Right cardiac atrium (tissue), 5 donors: Measurements from ENCODE around the gene MPP2. TPM values are rescaled to one million over a fixed set of nuclear protein-coding genes. Genes with fewer than 3 reads are reported as not detected.

Experiments
- ATAC-seq, 2 donors: fragments of 200-7000 bp; cut with Tn5 transposase; one replicate each; pipeline versions ENCODE4 v1.8.0 to v1.9.1; 2020; ENCODE audit warnings: moderate library complexity in 2 of 2, mild to moderate bottlenecking in 1 of 2
- DNase-seq, 3 donors: peaks; one replicate each; pipeline ENCODE4 v3.0.0-alpha.2; 2020
- H3K27ac ChIP-seq: one replicate; pipeline ENCODE4 v1.5.1; 2013; ENCODE audit warnings: mild to moderate bottlenecking, low read length, control low read depth, moderate library complexity
- H3K27me3 ChIP-seq: one replicate; pipeline ENCODE4 v1.6.1; 2013; ENCODE audit not compliant: control insufficient read depth, insufficient read depth
- H3K4me1 ChIP-seq: one replicate; pipeline ENCODE4 v1.6.1; 2013; ENCODE audit warnings: low read length; ENCODE audit not compliant: control insufficient read depth, insufficient read depth
- H3K4me3 ChIP-seq: one replicate; pipeline ENCODE4 v1.5.1; 2013; ENCODE audit warnings: low read length, control low read depth
- H3K9me3 ChIP-seq: one replicate; pipeline ENCODE4 v1.6.1; 2013; ENCODE audit warnings: low read length; ENCODE audit not compliant: control insufficient read depth
- WGBS: extraction: QIAGEN DNeasy Blood & Tissue Kit; methylation state at CpG from one replicate; pipeline ENCODE4 v1.1.7; 2013; 5-methylcytosine and 5-hydroxymethylcytosine counted together
- intact Hi-C, 4 donors: fragments of 100-400 bp; cut with DNase I; formaldehyde crosslinking; loops; one replicate each; pipeline versions ENCODE4 v1.11.0 to v1.14.0; 2022 to 2023
- polyA plus RNA-seq: library from polyadenylated mRNA; stranded (reverse); fragments of 200-250 nt; gene quantifications from one replicate; pipeline ENCODE4 v1.2.3, GENCODE V29; 2013
- total RNA-seq, 4 donors: library from RNA; stranded (reverse); fragmentation: NEBNext Ultra II Directional; extraction: Animal tissue kit (Norgen Biotek cat#: 25700); gene quantifications; one replicate each; pipeline ENCODE4 v1.2.1, GENCODE V29; 2021
- donor health status: healthy with polysubstance abuse.
- donor health status: DM: no; HTN: yes; CAD: no.
- donor health status: DM: no; HTN: no; CAD: no.
- donor health status: DM: no; HTN: yes; CAD: no; lungs with severe emphysema.
- donor health status: DM: yes; HTN: yes; CAD: no.

MPP2 gene
- total and polyA plus RNA-seq, 5 donors = 8.7 to 20.7 (median 15.1) TPM

GRCh38 chr17:43881758-43882505 is 25.4 kb downstream of the MPP2 start:
- H3K9me3 ChIP-seq = no peaks in the 10 kb centered on the region
- 93% methylated on average over 27 of the region's 27 CpGs for WGBS
- no peak overlapping the region for H3K4me3 ChIP-seq
- no peak for ATAC-seq
- H3K27me3 ChIP-seq = no peaks in the 10 kb centered on the region
- no peak overlapping the region for H3K27ac ChIP-seq
- intact Hi-C loops = no loop called here
- no peak for DNase-seq
- H3K4me1 ChIP-seq = no peaks in the 10 kb centered on the region

- H3K4me1 ChIP-seq = no peaks in the 10 kb centered on the region
- no peaks in the 10 kb centered on the region for H3K9me3 ChIP-seq
- intact Hi-C loops = no loop called here
- no peak overlapping the region for H3K27ac ChIP-seq
- H3K27me3 ChIP-seq = no peaks in the 10 kb centered on the region
- DNase-seq (peak in 1 of 3 donors; percentile 44), ATAC-seq (no peak)
- no peak overlapping the region for H3K4me3 ChIP-seq
- 94% methylated on average over 12 of the region's 12 CpGs for WGBS
Observed at GRCh38 chr17:43881181-43881580, 26.2 kb downstream of the MPP2 start.

- Histone ChIP-seq H3K9me3 (no peaks in the 10 kb centered on the region), H3K27ac (no peak overlapping the region), H3K4me1 (no peaks in the 10 kb centered on the region), H3K27me3 (no peaks in the 10 kb centered on the region), H3K4me3 (no peak overlapping the region)
- intact Hi-C loops = no loop called here
- ATAC-seq = peak in 1 of 2 donors; percentile 2
- WGBS = 79% methylated on average over 20 of the region's 20 CpGs
- peak in 1 of 3 donors; percentile 70 for DNase-seq
Observed at GRCh38 chr17:43880420-43880991, 26.8 kb downstream of the MPP2 start.

DNA sequence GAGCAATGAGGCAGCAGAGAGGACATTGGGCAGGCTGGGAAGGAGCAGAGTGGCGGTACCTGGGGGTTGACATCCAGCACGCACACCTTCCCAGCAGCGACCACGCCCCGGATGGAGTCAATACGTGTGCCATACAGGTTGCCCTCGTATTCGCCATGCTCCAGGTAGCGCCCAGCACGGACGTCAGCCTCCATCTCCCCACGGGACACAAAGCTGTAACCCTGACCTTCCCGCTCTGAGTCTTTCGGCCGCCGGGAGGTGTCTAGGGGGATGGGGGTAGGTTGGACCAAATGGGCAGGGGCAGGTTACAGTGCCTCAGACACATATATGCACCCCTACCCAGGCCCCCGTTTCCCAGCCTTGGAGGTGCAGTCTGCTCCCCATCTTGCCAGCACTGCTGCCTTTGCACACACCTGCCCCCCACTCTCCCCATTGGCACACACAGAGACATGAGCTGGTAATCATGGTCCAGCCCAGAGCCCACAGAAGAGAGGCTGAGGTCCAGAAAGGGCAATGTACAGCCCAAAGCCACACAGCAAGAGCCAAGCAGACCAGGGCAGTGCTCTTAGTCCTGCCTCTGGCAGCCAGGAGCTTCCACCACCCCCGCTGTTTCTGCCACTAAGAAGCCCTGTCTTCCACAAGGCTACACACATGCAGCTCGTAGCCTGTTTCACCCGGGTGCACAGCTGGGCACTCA is 27.5 kb downstream of the MPP2 start:
- no peak for ATAC-seq
- Histone ChIP-seq H3K4me1 (no peaks in the 10 kb centered on the region), H3K27ac (no peak overlapping the region), H3K4me3 (no peak overlapping the region), H3K9me3 (no peaks in the 10 kb centered on the region), H3K27me3 (no peaks in the 10 kb centered on the region)
- DNase-seq = no peak
- WGBS = 89% methylated on average over 20 of the region's 20 CpGs
- intact Hi-C loops = no loop called here

- Histone ChIP-seq H3K4me3 (no peak overlapping the region), H3K27ac (no peak overlapping the region), H3K4me1 (no peaks in the 10 kb centered on the region), H3K9me3 (no peaks in the 10 kb centered on the region), H3K27me3 (no peaks in the 10 kb centered on the region)
- peak; percentile 69 to 89 (median 89) for DNase-seq
- ATAC-seq = peak; percentile 69 to 83
- 18% methylated on average over 13 of the region's 13 CpGs for WGBS
- intact Hi-C loops = no loop called here
Observed at GRCh38 chr17:43878260-43879175, 28.8 kb downstream of the MPP2 start.

DNA sequence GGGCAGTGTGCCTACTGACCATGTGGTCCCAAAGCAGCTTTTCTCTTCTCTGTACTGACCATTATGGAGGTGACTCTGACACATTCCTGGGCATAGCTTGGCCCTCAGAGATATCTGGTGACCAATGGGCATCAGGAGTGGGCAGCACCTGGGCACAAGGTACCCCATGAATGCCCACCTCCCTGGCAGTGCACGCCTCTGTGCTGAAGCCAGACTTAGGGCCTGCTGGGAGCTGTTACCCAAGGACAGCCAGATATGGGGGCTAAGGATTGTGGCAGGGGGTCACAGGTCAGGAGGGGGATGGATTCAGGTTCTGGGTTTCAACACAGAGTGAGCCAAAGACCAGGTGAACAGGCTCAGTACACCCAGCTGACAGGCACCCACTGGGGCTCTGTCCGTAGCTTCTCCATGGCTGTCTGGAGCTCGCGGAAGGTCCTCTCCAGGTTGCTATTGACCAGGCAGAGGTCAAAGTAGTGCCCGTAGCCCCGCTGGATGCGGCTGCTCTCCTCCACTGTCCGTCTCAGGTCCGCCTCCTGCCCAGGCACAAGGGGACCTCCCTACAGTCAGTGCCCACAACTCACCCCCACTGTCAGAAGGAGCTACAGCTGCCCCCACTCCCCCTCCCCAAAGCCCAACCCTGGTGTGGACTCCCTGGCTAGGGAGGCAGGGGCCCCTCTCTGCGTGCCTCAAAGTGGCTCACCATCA is 29.7 kb downstream of the MPP2 start:
- H3K27ac ChIP-seq = no peak overlapping the region
- no peak overlapping the region for H3K4me3 ChIP-seq
- no peaks in the 10 kb centered on the region for H3K4me1 ChIP-seq
- H3K9me3 ChIP-seq = no peaks in the 10 kb centered on the region
- intact Hi-C loops = no loop called here
- DNase-seq = no peak
- ATAC-seq = no peak
- WGBS = 94% methylated on average over 10 of the region's 10 CpGs
- H3K27me3 ChIP-seq = no peaks in the 10 kb centered on the region

- H3K4me3 ChIP-seq = no peak overlapping the region
- H3K27me3 ChIP-seq = no peaks in the 10 kb centered on the region
- 78% methylated on average over 7 of the region's 7 CpGs for WGBS
- intact Hi-C loops = no loop called here
- no peaks in the 10 kb centered on the region for H3K9me3 ChIP-seq
- no peak overlapping the region for H3K27ac ChIP-seq
- no peaks in the 10 kb centered on the region for H3K4me1 ChIP-seq
- DNase-seq (no peak), ATAC-seq (peak in 1 of 2 donors; percentile 3)
Observed at GRCh38 chr17:43877031-43877430, 30.3 kb downstream of the MPP2 start.

GRCh38 chr17:43875476-43876147 is 31.7 kb downstream of the MPP2 start:
- H3K27ac ChIP-seq = no peak overlapping the region

GRCh38 chr17:43874293-43874692 is 33.0 kb downstream of the MPP2 start:
- H3K27ac ChIP-seq = peak overlapping the region; percentile 81
- H3K9me3 ChIP-seq = no peaks in the 10 kb centered on the region
- intact Hi-C loops = no loop called here
- peak; percentile 24 to 27 for ATAC-seq
- H3K4me3 ChIP-seq = no peak overlapping the region
- peak in 2 of 3 donors; percentile 64 to 66 for DNase-seq
- H3K27me3 ChIP-seq = no peaks in the 10 kb centered on the region
- no peaks in the 10 kb centered on the region for H3K4me1 ChIP-seq
- 59% methylated on average over 3 of the region's 3 CpGs for WGBS

More at GRCh38 chr17:43875476-43876147, 31.7 kb downstream of the MPP2 start:
- 87% methylated on average over 3 of the region's 3 CpGs for WGBS
- H3K9me3 ChIP-seq = no peaks in the 10 kb centered on the region
- DNase-seq = no peak
- no peak for ATAC-seq
- H3K27me3 ChIP-seq = no peaks in the 10 kb centered on the region
- intact Hi-C loops = no loop called here
- H3K4me1 ChIP-seq = no peaks in the 10 kb centered on the region
- no peak overlapping the region for H3K4me3 ChIP-seq

DNA sequence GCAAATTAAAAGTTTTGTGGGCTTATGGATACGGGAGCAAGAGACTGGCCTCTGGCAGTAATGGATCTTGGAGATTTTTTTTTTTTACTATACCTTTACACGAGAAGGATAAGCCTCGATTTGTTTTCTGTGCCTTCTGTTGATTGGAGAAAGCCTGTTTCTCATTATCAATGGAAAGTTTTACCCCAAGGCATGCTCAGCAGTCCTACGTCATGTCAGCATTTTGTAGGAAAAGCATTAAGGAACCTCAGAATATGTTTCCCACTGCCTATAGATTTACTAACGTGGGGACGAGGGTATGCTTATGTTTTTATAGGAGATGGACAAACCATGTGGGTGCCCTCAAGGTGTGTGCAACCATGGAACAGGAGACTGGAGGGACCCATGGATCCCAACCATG is 33.5 kb downstream of the MPP2 start:
- Histone ChIP-seq H3K4me1 (no peaks in the 10 kb centered on the region), H3K9me3 (no peaks in the 10 kb centered on the region), H3K27ac (peak overlapping the region; percentile 81), H3K27me3 (no peaks in the 10 kb centered on the region), H3K4me3 (no peak overlapping the region)
- intact Hi-C loops = no loop called here
- ATAC-seq = no peak
- no peak for DNase-seq
- 68% methylated on average over 6 of the region's 6 CpGs for WGBS
